HepG2 (cell line): Measurements from ENCODE around the gene NEURL3. TPM values are rescaled to one million over a fixed set of nuclear protein-coding genes. Genes with fewer than 3 reads are reported as not detected.

Source experiments
- ARID5B ChIP-seq: IDR thresholded peaks from 2 replicates; pipeline ENCODE4 v1.4.0; 2020; ENCODE audit warnings: mild to moderate bottlenecking, missing genetic modification reagents
- ASH2L ChIP-seq: fragments of 300-600, 200-600 bp; sonication (generic); IDR thresholded peaks from 2 replicates; pipeline ENCODE4 v1.7.0; 2017; ENCODE audit warnings: low read depth, mild to moderate bottlenecking, moderate library complexity, mixed read lengths, low read length; ENCODE audit not compliant: insufficient read length
- CERS6 ChIP-seq: sonication (generic); formaldehyde crosslinking; IDR thresholded peaks from 2 replicates; pipeline ENCODE4 v1.5.0; 2020; ENCODE audit warnings: missing genetic modification reagents
- DMAP1 ChIP-seq: IDR thresholded peaks from 2 replicates; pipeline ENCODE4 v1.6.1; 2016
- HOXA5 ChIP-seq: sonication (generic); formaldehyde crosslinking; IDR thresholded peaks from 2 replicates; pipeline ENCODE4 v1.4.0; 2020; ENCODE audit warnings: missing genetic modification reagents
- KDM4B ChIP-seq: sonication (generic); formaldehyde crosslinking; IDR thresholded peaks from 2 replicates; pipeline ENCODE4 v1.4.0; 2020; ENCODE audit warnings: missing genetic modification reagents
- KLF6 ChIP-seq: IDR thresholded peaks from 2 replicates; pipeline ENCODE4 v1.8.0; 2016; ENCODE audit warnings: missing biosample characterization, missing genetic modification reagents
- LRRFIP1 ChIP-seq: sonication (generic); formaldehyde crosslinking; conservative IDR thresholded peaks from 2 replicates; pipeline ENCODE4 v1.4.0; 2020; ENCODE audit warnings: missing genetic modification reagents
- MIER3 ChIP-seq: IDR thresholded peaks from 2 replicates; pipeline ENCODE4 v1.6.1; 2016; ENCODE audit warnings: missing compliant biosample characterization, borderline replicate concordance
- NFIB ChIP-seq: sonication (generic); formaldehyde crosslinking; IDR thresholded peaks from 2 replicates; pipeline ENCODE4 v1.9.0; 2021; ENCODE audit warnings: missing genetic modification reagents, mild to moderate bottlenecking, borderline replicate concordance
- POLR2AphosphoS5 ChIP-seq: IDR thresholded peaks from 2 replicates; pipeline ENCODE4 v1.6.1; 2012; ENCODE audit warnings: low read depth, low read length
- RBM39 ChIP-seq: fragments of 200-400 bp; formaldehyde crosslinking; IDR thresholded peaks from one replicate; pipeline ENCODE4 v1.6.1; 2018; ENCODE audit warnings: antibody characterized with exemption, mild to moderate bottlenecking, low read depth, low read length; ENCODE audit not compliant: poor library complexity, severe bottlenecking
- TCF7L2 ChIP-seq: IDR thresholded peaks from 2 replicates; pipeline ENCODE4 v1.6.1; 2011; ENCODE audit warnings: mild to moderate bottlenecking, low read depth, low read length, moderate library complexity
- ZMYM4 ChIP-seq: sonication (generic); formaldehyde crosslinking; IDR thresholded peaks from 2 replicates; pipeline ENCODE4 v1.8.1; 2023; ENCODE audit warnings: mild to moderate bottlenecking, missing genetic modification reagents
- ZNF296 ChIP-seq: sonication (generic); formaldehyde crosslinking; conservative IDR thresholded peaks from 2 replicates; pipeline ENCODE4 v1.5.0; 2020; ENCODE audit warnings: mild to moderate bottlenecking, missing genetic modification reagents
- ZNF350 ChIP-seq: sonication (generic); formaldehyde crosslinking; IDR thresholded peaks from 2 replicates; pipeline ENCODE4 v1.4.0; 2020; ENCODE audit warnings: mild to moderate bottlenecking, low read depth, missing genetic modification reagents, borderline replicate concordance
- ZNF354B ChIP-seq: sonication (generic); formaldehyde crosslinking; IDR thresholded peaks from 2 replicates; pipeline ENCODE4 v1.8.0; 2022; ENCODE audit warnings: mild to moderate bottlenecking, missing genetic modification reagents
- ZNF549 ChIP-seq: sonication (generic); formaldehyde crosslinking; IDR thresholded peaks from 2 replicates; pipeline ENCODE4 v1.5.0; 2020; ENCODE audit warnings: missing genetic modification reagents
- ZNF598 ChIP-seq: sonication (generic); formaldehyde crosslinking; IDR thresholded peaks from 2 replicates; pipeline ENCODE4 v1.5.1; 2020; ENCODE audit warnings: mild to moderate bottlenecking, missing genetic modification reagents, borderline replicate concordance
- ZNF672 ChIP-seq: sonication (generic); formaldehyde crosslinking; IDR thresholded peaks from 2 replicates; pipeline ENCODE4 v1.8.1; 2022; ENCODE audit warnings: missing genetic modification reagents
- ZNF678 ChIP-seq: sonication (generic); formaldehyde crosslinking; IDR thresholded peaks from 2 replicates; pipeline ENCODE4 v1.4.0; 2020; ENCODE audit warnings: mild to moderate bottlenecking, missing genetic modification reagents
- ZNF724P ChIP-seq: sonication (generic); formaldehyde crosslinking; IDR thresholded peaks from 2 replicates; pipeline ENCODE4 v1.8.0; 2022; ENCODE audit warnings: missing genetic modification reagents, borderline replicate concordance
- ZSCAN29 ChIP-seq: sonication (generic); formaldehyde crosslinking; conservative IDR thresholded peaks from 2 replicates; pipeline ENCODE4 v1.4.0; 2020; ENCODE audit warnings: mild to moderate bottlenecking, missing genetic modification reagents
- ZZZ3 ChIP-seq: sonication (generic); formaldehyde crosslinking; IDR thresholded peaks from 2 replicates; pipeline ENCODE4 v1.4.0; 2020; ENCODE audit warnings: missing genetic modification reagents, mild to moderate bottlenecking, borderline replicate concordance
- polyA plus RNA-seq, 8 experiments: library from polyadenylated mRNA; depleted of rRNA in 3 of 8; stranded (reverse) in 7 of 8; unstranded in 1 of 8; fragments of >200 nt; fragmentation: Illumina TruSeq in 4 of 8; extraction: Trizol in 4 of 8; gene quantifications; 2 replicates each; pipeline versions ENCODE4 v1.2.1 to v1.2.3, GENCODE V29; 2011 to 2016; ENCODE audit warnings: low read depth in 4 of 8, missing spikeins in 1 of 8, mixed read lengths in 1 of 8; ENCODE audit not compliant: insufficient read depth in 1 of 8
- total RNA-seq, 5 experiments: library from RNA; depleted of rRNA; stranded (reverse); fragments of >200 nt; fragmentation: Illumina TruSeq; extraction: Trizol; gene quantifications; 2 replicates each; pipeline ENCODE4 v1.2.3, GENCODE V29; 2016; ENCODE audit warnings: low read depth in 1 of 5

Gene NEURL3
- total and polyA plus RNA-seq, 2 of the 13 experiments (the other 11 are each of a cell fraction or from before 2014, with no cell fraction given) = 0.16 to 1.2 TPM

- TF ChIP-seq ZNF549 (CRISPR knock-in tag) (no peak), ZNF296 (CRISPR knock-in tag) (peak; percentile 32; the same call in 1 of the 2 replicates), ZNF678 (no peak), HOXA5 (CRISPR knock-in tag) (no peak), MIER3 (CRISPR knock-in tag) (0 out of 2 replicates have a peak, but pooled peaks have one; percentile 31), NFIB (CRISPR knock-in tag) (no peak), ZNF354B (CRISPR knock-in tag) (no peak), ARID5B (CRISPR knock-in tag) (peak; percentile 42; the same call in 1 of the 2 replicates), ZMYM4 (CRISPR knock-in tag) (0 out of 2 replicates have a peak, but pooled peaks have one; percentile 26), KDM4B (CRISPR knock-in tag) (no peak), ZZZ3 (0 out of 2 replicates have a peak, but pooled peaks have one; percentile 28), ZNF350 (CRISPR knock-in tag) (0 out of 2 replicates have a peak, but pooled peaks have one; percentile 51), POLR2AphosphoS5 (no peak), DMAP1 (CRISPR knock-in tag) (no peak), LRRFIP1 (CRISPR knock-in tag) (no peak), RBM39 (peak; percentile 41), ZNF672 (no peak), TCF7L2 (no peak), ZNF724P (peak; percentile 76; the same call in 1 of the 2 replicates), ZNF598 (CRISPR knock-in tag) (0 out of 2 replicates have a peak, but pooled peaks have one; percentile 81), ASH2L (peak; percentile 26), KLF6 (CRISPR knock-in tag) (no peak), ZSCAN29 (CRISPR knock-in tag) (peak; percentile 100), CERS6 (CRISPR knock-in tag) (no peak)
Measured at GRCh38 chr2:96538487-96539214, 33.5 kb upstream of the NEURL3 start (continued).
